Hepatocyte (in vitro differentiated cells): ENCODE measurements around the gene EVC2. TPM values are rescaled to one million over a fixed set of nuclear protein-coding genes. Genes with fewer than 3 reads are reported as not detected.

Experiments used
- DNase-seq: peaks from one replicate; pipeline ENCODE4 v3.0.0-alpha.2; 2016; ENCODE audit warnings: low spot score
- H2AFZ ChIP-seq: fragments of 200-600 bp; sonication (generic); 2 replicates; pipeline ENCODE4 v1.6.0; 2016; ENCODE audit warnings: antibody characterized with exemption, mild to moderate bottlenecking
- H3K27ac ChIP-seq: fragments of 200-600 bp; sonication (generic); 2 replicates; pipeline ENCODE4 v1.5.1; 2016; ENCODE audit warnings: mild to moderate bottlenecking
- H3K27me3 ChIP-seq: fragments of 200-600 bp; sonication (generic); 2 replicates; pipeline ENCODE4 v1.6.1; 2016
- H3K36me3 ChIP-seq: fragments of 200-600 bp; sonication (generic); replicated peaks from 2 replicates; pipeline ENCODE4 v1.5.1; 2016; ENCODE audit warnings: low read depth; ENCODE audit not compliant: insufficient read depth
- H3K4me1 ChIP-seq: fragments of 200-600 bp; sonication (generic); 2 replicates; pipeline ENCODE4 v1.5.1; 2016; ENCODE audit warnings: mild to moderate bottlenecking, moderate library complexity; ENCODE audit not compliant: insufficient read depth
- H3K4me2 ChIP-seq: fragments of 200-600 bp; sonication (generic); 2 replicates; pipeline ENCODE4 v1.6.0; 2016
- H3K4me3 ChIP-seq: fragments of 200-600 bp; sonication (generic); 2 replicates; pipeline ENCODE4 v1.5.1; 2016; ENCODE audit warnings: mild to moderate bottlenecking
- H3K79me2 ChIP-seq: fragments of 200-600 bp; sonication (generic); 2 replicates; pipeline ENCODE4 v1.6.0; 2017; ENCODE audit warnings: mild to moderate bottlenecking
- H3K9me2 ChIP-seq: fragments of 200-600 bp; sonication (generic); replicated peaks from 2 replicates; pipeline ENCODE4 v1.6.0; 2017; ENCODE audit warnings: mild to moderate bottlenecking; ENCODE audit not compliant: insufficient read depth
- H3K9me3 ChIP-seq: fragments of 200-600 bp; sonication (generic); 2 replicates; pipeline ENCODE4 v1.5.1; 2016; ENCODE audit warnings: low read depth, mild to moderate bottlenecking
- H4K20me1 ChIP-seq: fragments of 200-600 bp; sonication (generic); 2 replicates; pipeline ENCODE4 v1.6.0; 2016; ENCODE audit warnings: mild to moderate bottlenecking; ENCODE audit not compliant: insufficient read depth, poor library complexity, severe bottlenecking
- CTCF ChIP-seq: fragments of 200-600 bp; sonication (generic); IDR thresholded peaks from 2 replicates; pipeline ENCODE4 v1.5.1; 2016; ENCODE audit warnings: antibody characterized with exemption, mild to moderate bottlenecking; ENCODE audit not compliant: poor library complexity
- EZH2 ChIP-seq: fragments of 200-600 bp; sonication (generic); IDR thresholded peaks from 2 replicates; pipeline ENCODE4 v1.6.1; 2016; ENCODE audit warnings: antibody characterized with exemption, mild to moderate bottlenecking, borderline replicate concordance
- EZH2phosphoT487 ChIP-seq: fragments of 200-600 bp; sonication (generic); IDR thresholded peaks from one replicate; pipeline ENCODE4 v1.6.1; 2018; ENCODE audit warnings: antibody characterized with exemption, mild to moderate bottlenecking, low read depth, moderate library complexity; ENCODE audit not compliant: unreplicated experiment, severe bottlenecking
- WGBS: methylation state at CpG from one replicate; pipeline ENCODE4 v1.1.6; 2016; ENCODE audit warnings: low lambda C conversion rate; ENCODE audit errors: missing lambda C conversion rate; 5-methylcytosine and 5-hydroxymethylcytosine counted together
- polyA plus RNA-seq: library from polyadenylated mRNA; unstranded; fragments of >200 nt; fragmentation: Nextera tagmentation; extraction: Ambion mirVana; gene quantifications from 2 replicates; pipeline ENCODE4 v1.2.1, GENCODE V29; 2016
- total RNA-seq: library from RNA; depleted of rRNA; stranded (reverse); fragments of >200 nt; gene quantifications from 2 replicates; pipeline ENCODE4 v1.2.3, GENCODE V29; 2014

The EVC2 gene
- total and polyA plus RNA-seq, 2 experiments from 2014 or later: 3.0 to 4.2 TPM

- Histone ChIP-seq H3K79me2 (peaks cover 44% of the 10 kb centered on the region), H3K36me3 (no peaks in the 10 kb centered on the region), H4K20me1 (no peaks in the 10 kb centered on the region), H3K4me3 (peak within 1 kb of the TSS; percentile 49), H3K4me2 (peak within 1 kb of the TSS; percentile 94), H3K27ac (peak within 1 kb of the TSS; percentile 74), H3K27me3 (no peaks in the 10 kb centered on the region), H3K9me3 (peaks cover 5% of the 10 kb centered on the region), H3K9me2 (no peaks in the 10 kb centered on the region), H3K4me1 (peaks cover 31% of the 10 kb centered on the region), H2AFZ (peak within 1 kb of the TSS; percentile 75)
- WGBS: 0% methylated on average over 12 of the region's 49 CpGs
- peak; percentile 82 for DNase-seq
- TF ChIP-seq EZH2phosphoT487 (no peak), EZH2 (no peak), CTCF (no peak)
These were observed 2.7 kb upstream of the EVC2 start, which contains the start of gene EVC for GRCh38 chr4:5710961-5711478. Gene EVC (plus strand): TSS chr4:5711201. CDS start chr4:5711381, 180 bp downstream.

DNA sequence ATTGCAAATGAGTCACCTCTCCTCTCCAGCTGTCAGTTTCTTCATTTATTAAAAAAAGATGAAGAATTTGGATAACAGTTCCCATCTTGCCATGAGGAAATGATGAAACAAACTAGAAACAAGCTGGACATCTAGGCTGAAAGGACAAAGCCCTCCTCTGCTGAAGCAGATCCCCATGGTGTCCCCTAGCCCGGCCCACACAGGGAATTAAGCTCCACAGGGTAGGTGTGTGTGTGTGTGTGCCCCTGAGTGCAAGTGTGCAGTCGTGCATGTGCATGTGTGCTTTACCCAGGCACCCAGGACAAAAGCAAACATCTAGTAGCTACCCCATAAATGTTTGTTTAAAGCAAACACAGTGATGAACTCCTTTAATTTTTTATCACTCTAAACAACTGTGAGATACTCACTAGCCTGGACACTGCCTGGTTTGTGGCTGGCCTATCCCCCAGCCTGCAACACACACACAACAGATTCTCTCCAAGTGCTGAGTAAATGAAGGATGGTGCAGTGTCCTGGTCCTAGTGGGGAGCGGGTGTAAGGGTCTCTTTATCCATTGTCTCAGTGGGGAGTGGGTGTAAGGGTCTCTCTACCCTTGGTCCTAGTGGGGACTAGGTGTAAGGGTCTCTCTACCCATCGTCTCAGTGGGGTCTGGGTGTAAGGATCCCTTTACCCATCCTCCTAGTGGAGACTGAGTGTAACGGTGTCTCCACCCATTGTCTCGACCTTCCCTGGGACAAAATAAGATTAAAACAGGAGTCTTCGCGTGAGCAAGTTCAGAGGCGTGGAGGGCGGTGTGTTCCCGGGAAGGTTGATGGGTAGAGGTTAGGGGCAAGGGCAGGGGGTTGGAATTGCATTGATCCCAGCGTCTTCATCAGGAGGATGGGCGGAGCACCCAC, 2.0 kb upstream of the EVC2 start:
- TF ChIP-seq EZH2 (no peak), CTCF (peak; percentile 28)
- H3K9me3 ChIP-seq: peaks cover 5% of the 10 kb centered on the region
- peak overlapping the region; percentile 80 for H3K4me2 ChIP-seq
- peak overlapping the region; percentile 74 for H3K27ac ChIP-seq
- H3K27me3 ChIP-seq: no peaks in the 10 kb centered on the region
- peak; percentile 21 for DNase-seq
- H3K79me2 ChIP-seq: peaks cover 37% of the 10 kb centered on the region
- H2AFZ ChIP-seq: peak overlapping the region; percentile 75
- H4K20me1 ChIP-seq: no peaks in the 10 kb centered on the region
- 20% methylated on average over 13 of the region's 13 CpGs for WGBS
- H3K4me3 ChIP-seq: peak overlapping the region; percentile 18
- no peaks in the 10 kb centered on the region for H3K9me2 ChIP-seq
- H3K36me3 ChIP-seq: no peaks in the 10 kb centered on the region
- peaks cover 31% of the 10 kb centered on the region for H3K4me1 ChIP-seq

DNA sequence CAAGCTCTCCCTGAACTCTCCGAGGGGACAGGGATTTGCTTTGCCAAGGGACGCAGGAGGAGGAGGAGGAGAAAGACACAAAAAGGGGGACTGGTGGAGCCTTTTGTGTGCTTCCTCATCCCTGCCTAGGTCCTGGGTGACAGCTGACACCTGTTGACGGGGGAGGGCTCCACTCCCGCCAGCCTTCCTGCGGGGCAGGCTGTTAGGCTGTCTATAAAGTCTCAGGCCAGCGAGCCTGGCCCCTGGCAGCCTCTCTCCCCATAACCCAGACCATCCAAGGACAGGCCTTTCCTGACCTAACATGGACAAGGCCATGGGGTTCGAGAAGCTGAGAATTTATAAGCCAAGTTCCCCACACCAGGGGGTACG, 832 bp upstream of the EVC2 start:
- no peaks in the 10 kb centered on the region for H3K36me3 ChIP-seq
- peak overlapping the region; percentile 92 for H2AFZ ChIP-seq
- H3K27ac ChIP-seq: peak overlapping the region; percentile 81
- 71% methylated on average over 8 of the region's 8 CpGs for WGBS
- no peaks in the 10 kb centered on the region for H3K27me3 ChIP-seq
- DNase-seq: peak; percentile 21
- peak overlapping the region; percentile 100 for H3K4me2 ChIP-seq
- no peak overlapping the region for H3K4me3 ChIP-seq
- no peaks in the 10 kb centered on the region for H3K9me2 ChIP-seq
- no peak for TF ChIP-seq EZH2
- peaks cover 31% of the 10 kb centered on the region for H3K4me1 ChIP-seq
- no peaks in the 10 kb centered on the region for H3K9me3 ChIP-seq
- H3K79me2 ChIP-seq: peaks cover 27% of the 10 kb centered on the region
- H4K20me1 ChIP-seq: no peaks in the 10 kb centered on the region

DNA sequence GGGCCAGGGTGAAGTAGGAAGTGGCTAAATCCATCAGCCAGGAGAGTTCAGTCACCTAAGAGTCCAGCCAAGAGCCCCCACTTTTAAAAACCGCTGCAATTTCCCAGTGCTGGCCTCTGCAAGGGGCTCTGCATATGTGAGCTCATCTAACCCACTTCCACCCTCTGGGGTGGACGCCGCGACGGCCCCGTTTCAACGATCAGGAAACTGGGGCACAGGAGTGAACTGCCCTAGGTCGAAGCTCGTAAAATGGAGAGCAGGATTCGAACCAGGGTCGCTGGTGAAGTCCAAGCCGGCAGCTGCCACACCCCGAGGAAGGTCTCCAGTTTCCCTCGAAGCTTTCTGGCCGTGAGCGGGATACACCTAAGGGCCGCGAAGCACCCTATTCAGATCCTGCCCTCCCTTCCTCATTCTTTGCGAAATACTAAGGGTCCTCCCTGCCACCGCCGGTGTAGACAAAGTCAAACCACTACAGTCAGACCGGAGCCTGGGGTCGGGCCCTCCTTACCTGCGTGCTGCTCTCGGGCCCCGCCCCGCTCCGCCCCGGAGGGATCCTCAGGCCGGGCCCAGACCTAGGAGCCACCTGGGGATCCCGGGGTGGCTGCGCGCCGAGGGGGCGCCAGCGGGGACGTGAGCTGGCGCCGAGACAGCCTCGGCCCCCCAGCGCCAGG, 446 bp downstream of the EVC2 start:
- Histone ChIP-seq H3K4me1 (peaks cover 31% of the 10 kb centered on the region), H3K36me3 (no peaks in the 10 kb centered on the region), H4K20me1 (no peaks in the 10 kb centered on the region), H2AFZ (peak overlapping the region; percentile 92), H3K4me3 (peak overlapping the region; percentile 97), H3K9me3 (no peaks in the 10 kb centered on the region), H3K79me2 (peaks cover 16% of the 10 kb centered on the region), H3K9me2 (no peaks in the 10 kb centered on the region), H3K27me3 (no peaks in the 10 kb centered on the region), H3K4me2 (peak overlapping the region; percentile 100), H3K27ac (peak overlapping the region; percentile 81)
- DNase-seq: peak; percentile 48
- TF ChIP-seq CTCF (no peak), EZH2phosphoT487 (no peak), EZH2 (no peak)
- 14% methylated on average over 39 of the region's 41 CpGs for WGBS
